GM18858 (cell line): ENCODE data around the gene C4B.

ENCODE experiments used
- ATAC-seq: cut with Tn5 transposase; IDR thresholded peaks from one replicate; pipeline ENCODE4 v1.9.1; 2021; ENCODE audit not compliant: unreplicated experiment

The C4B gene

DNA sequence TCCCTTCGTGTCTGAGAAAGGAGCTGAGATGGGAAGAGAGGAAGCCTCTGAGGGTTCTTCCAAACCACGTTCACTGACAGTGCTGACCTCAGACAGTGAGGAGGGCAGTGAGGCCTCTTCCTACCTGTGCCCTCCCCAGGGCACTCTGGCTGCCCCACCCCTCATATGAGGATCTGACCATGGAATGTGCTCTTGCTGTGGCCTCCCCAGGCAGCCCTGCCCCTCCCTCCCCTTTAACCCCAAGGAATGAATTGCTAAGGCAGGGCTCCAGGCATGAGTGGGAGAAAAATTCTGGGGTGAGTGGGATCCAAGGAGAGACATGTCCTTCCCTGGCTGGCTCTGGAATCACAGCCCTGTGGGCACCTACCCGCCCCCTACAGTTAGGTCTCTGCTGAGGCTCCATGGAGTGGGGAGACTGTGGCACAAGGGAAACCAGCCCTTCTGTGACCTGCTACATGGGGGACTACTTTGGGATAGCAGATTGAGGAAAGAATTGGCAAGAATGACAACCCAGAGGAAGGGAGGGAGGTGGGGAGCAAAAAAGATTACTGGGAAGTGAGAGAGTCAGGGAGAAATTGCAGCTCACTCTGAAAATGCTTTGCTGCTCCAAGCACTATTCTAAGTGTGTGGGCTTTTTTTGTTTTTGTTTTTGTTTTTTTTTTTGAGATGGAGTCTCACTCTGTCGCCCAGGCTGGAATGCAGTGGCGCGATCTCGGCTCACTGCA lies 65.1 kb downstream of the C4B start:
- no peak for ATAC-seq

DNA sequence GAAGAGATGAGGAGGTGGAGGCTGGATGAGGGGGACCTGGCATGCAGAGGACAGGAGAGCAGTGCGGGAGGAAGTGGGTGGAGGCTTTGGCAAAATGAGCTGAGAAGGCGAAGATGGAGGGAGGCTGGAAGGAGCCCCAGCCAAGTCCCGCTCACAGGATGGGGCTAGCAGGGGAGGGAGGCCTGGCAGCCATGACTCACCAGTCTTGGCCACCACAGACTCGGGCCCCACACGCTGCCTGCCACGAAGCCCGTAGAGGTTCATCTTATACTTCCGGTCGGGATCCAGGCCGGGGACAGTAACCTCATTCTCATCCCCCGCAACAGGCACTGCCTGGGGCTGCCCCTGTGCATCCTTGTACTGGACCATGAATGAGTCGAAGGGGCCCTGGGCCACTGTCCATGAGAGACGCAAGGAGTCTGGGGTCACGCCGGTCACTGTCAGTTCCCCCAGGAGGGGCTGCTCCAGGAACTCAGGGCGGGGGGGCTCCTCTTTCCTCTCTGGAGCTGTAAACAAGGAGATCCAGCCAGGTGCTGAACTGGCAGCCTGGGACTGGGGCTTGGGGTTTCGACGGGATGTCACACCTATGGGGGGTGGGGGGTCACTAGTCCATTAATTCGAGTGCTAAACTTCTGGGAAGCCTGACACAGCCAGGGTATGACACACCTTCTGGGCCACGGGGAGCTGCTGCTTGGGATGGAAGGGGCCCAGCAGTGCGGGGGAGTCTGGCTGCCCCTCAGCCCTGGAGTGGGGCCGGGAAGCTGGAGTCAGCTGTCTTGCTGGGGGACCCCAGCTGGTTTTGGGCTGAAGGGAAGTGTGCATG lies 66.8 kb downstream of the C4B start:
- no peak for ATAC-seq

DNA sequence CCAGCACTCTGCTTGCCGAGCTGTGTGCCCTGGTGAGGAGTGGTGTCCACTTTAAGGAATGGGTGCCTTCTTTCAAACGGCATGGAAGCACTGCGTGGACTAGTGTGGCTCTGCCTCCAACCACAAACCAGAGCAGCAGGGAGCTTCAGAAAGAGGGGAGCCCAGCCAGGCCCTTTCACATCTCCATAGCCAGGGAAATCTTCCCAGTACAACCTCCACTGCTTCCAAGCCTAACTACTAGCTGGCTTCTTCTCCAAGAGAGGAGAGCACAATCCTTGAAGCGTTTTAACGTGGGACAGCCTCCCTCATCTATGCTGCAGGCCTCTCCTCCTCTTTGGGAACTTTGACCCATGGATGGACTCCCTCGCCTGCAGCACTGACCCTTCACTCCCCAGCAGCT lies 67.9 kb downstream of the C4B start:
- ATAC-seq = no peak

DNA sequence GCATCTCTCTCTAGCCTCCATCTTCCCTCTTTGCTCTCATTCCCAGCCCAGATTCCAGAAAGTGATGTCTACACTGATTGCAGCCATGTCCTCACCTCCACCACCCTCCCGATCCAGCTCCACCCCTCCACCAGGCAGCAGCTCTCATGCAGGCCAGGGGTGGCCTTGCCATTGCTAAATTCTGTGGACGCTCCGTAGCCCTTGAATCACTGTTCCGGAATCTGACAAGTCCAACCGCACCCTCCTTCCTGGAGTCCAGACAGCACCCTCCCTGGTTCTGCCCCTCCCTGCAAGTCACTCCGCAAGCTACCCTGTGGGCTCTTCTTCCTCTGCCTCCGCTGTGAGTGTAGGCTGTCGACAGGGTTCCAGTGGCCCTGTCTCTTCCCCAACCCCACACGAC lies 68.3 kb downstream of the C4B start:
- no peak for ATAC-seq

DNA sequence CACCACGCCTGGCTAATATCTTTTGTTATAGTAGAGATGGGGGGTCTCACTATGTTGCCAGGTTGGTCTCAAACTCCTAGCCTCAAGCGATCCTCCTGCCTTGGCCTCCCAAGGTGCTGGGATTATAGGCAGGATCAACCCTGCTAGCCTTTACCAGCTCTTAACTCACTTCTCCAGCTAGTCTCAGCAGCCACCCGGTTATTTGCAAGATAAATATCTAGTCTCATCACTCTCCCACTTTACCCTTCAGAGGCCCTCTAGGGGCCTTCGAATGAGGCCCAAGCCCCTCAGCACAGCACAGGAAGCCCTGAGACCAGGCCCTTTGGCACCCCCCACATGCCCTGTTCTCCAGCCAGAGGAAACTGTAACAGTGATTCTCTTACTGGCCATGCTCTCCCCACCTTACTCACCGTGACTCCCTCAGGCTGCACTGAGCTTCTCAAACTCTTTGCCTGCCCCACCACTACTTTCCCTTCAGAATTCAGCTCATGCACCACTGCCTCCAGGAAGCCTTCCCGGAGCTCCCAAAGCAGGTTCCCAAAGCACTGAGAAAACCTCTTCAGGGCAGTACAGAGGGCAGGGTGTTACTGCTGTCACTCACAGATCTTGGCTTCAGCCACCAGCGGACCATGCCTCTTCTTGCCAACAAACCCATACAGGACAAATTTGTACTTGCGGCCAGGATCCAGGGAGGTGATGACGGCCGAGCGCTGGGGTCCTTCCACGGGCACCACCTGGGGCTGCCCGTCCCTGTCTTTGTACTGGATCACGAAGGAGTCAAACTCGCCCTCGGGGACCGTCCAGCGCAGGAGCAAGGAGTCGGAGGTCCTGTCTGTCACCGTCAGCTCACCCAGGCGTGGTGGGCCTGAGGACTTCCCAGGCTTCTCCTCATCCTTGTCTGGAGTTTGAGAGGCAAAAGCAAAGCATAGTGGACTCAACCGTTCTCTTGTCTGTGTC lies 69.5 kb downstream of the C4B start:
- no peak for ATAC-seq

DNA sequence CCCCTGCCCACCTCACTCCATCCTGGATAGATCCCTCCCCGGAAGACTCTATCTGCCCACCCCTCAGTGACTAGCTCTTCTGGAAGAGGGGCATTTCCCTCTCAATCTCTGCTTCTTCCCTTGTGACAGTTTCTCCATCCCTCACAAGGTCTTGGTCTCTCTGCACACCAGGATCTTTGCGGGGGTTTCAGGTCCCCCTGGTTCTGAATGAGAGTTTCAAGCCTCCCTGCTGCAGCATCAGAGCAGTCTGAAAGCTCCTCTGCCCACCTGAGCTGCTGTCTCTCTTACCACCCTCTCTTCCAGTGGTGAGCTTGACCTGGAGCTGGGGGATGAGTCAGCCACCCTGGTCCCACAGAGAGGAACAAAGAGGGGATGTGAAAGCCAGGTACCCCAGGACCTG lies 70.2 kb downstream of the C4B start:
- no peak for ATAC-seq
